Measurements from ENCODE around the gene S100Z. TPM values are rescaled to one million over a fixed set of nuclear protein-coding genes. Genes with fewer than 3 reads are reported as not detected.
"Not testable (repeated sequence)": the region's sequence is repeated elsewhere in the genome, so short reads cannot be mapped to it uniquely, and the experiment has no call there.

Gene S100Z
- total RNA-seq, 4 donors from 2014 or later = 0.36 to 1.7 (median 0.37) TPM; not detected in 1

DNA sequence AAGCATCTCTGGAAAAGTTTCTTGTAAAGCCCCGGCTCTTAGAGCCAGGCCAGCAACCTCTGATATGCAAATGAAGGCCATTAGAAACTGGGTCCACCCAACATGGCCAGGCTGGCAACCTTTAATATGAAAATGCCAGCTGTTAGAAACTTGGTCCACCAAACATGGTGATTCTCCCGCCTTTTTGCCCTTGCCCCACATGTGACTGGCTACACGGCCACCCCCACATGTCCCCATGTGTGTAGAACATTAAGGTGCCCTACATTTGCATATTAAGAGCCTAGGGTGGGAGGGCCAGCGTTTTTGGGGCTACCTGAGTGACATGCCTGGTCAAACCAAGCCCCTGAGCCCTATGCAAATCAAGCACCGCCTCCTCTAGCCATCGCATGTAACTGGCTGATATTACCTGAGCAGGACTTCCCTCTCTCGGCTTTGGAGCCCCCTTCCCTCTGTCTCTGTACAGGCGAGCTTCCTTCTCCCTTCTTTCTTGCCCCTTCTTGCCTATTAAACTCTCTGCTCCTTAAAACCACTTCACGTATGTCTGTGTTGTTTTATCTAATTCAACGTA lies 39.0 kb downstream of the S100Z start:
- DNase-seq (ENCODE audit: low spot score) (no peak), ATAC-seq (ENCODE audit: low FRiP score) (no peak)
- TF ChIP-seq, protein P1, sequence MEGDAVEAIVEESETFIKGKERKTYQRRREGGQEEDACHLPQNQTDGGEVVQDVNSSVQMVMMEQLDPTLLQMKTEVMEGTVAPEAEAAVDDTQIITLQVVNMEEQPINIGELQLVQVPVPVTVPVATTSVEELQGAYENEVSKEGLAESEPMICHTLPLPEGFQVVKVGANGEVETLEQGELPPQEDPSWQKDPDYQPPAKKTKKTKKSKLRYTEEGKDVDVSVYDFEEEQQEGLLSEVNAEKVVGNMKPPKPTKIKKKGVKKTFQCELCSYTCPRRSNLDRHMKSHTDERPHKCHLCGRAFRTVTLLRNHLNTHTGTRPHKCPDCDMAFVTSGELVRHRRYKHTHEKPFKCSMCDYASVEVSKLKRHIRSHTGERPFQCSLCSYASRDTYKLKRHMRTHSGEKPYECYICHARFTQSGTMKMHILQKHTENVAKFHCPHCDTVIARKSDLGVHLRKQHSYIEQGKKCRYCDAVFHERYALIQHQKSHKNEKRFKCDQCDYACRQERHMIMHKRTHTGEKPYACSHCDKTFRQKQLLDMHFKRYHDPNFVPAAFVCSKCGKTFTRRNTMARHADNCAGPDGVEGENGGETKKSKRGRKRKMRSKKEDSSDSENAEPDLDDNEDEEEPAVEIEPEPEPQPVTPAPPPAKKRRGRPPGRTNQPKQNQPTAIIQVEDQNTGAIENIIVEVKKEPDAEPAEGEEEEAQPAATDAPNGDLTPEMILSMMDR (IDR thresholded peaks at IDR 0.05) = no peak

DNA sequence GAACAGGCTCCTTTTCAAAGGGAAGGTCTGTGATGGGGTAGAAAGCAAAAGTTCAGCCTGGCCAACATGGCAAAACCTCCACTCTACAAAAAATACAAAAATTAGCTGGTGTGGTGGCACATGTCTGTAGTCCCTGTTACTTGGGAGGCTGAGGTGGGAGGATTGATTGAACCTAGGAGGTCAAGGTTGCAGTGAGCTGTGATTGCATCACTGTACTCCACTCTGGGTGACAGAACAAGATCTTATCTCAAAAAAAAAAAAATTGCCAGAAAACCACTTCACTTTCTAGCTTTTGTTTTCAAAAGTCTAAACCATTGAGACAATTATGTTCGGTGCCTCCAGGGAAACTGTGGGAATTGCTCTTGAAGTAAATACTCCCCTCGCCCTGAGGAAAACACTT lies 43.5 kb downstream of the S100Z start:
- no peak for ATAC-seq (ENCODE audit: low FRiP score)
- TF ChIP-seq, protein P1 (IDR thresholded peaks at IDR 0.05) = no peak

DNA sequence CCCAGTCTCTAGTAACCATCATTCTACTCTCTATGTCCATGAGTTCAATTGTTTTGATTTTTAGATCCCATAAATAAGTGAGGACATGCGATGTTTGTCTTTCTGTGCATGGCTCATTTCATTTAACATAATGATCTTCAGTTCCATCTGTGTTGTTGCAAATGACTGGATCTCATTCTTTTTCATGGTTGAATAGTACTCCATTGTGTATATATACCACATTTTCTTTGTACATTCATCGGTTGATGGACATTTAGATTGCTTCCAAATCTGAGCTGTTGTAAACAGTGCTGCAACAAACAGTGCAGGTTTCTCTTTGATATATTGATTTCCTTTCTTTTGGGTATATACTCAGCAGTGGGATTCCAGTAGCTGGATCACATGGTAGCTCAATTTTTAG lies 46.4 kb downstream of the S100Z start:
- TF ChIP-seq, protein P1 (IDR thresholded peaks at IDR 0.05) = no peak
- ATAC-seq (ENCODE audit: low FRiP score) (no peak), DNase-seq (ENCODE audit: low spot score) (no peak)

More for the DNA sequence above, 43.5 kb downstream of the S100Z start:
- no peak for DNase-seq (ENCODE audit: low spot score)

DNA sequence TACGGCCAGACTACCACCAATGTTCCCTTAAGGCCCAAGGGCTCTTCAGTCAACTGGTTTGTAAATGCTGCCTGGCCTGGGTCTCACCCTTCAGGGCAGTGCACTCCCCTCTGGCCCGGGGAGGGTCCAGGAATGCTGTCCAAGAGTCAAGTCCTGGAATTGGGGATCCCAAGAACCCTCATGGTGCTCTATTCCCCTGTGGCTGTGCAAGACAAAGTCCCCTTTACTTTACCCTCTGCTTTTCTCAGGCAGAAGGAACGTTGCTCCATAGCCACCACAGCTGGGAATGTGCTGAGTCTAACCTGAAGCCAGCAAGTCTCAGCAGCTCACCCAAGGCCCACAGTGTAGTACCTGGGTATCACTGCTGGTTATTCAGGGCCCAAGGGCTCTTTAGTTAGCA lies 51.7 kb downstream of the S100Z start:
- TF ChIP-seq, protein P1 (IDR thresholded peaks at IDR 0.05) = no peak
- no peak for DNase-seq (ENCODE audit: low spot score)
- ATAC-seq (ENCODE audit: low FRiP score) = no peak

DNA sequence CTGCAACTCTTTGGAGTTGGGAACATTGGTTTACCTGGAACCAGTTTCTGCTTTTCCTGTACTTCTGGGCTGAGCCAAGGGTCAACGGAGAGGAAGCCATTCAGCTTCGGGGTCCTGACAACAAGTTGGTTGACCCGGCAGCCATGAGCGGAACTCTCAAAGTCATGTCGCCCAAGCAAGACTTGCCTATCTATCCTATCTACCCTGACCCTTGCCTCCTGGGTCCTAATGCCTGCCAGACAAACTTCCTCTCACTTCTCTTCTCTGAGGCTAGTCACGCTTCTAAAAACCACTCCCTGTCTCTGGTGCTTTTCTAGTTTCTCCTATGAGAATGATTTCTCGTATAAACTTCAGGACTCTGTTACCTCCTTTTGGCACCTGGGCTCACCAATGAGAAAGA lies 58.4 kb downstream of the S100Z start:
- no peak for ATAC-seq (ENCODE audit: low FRiP score)
- TF ChIP-seq, protein P1 (IDR thresholded peaks at IDR 0.05) = no peak
- no peak for DNase-seq (ENCODE audit: low spot score)

DNA sequence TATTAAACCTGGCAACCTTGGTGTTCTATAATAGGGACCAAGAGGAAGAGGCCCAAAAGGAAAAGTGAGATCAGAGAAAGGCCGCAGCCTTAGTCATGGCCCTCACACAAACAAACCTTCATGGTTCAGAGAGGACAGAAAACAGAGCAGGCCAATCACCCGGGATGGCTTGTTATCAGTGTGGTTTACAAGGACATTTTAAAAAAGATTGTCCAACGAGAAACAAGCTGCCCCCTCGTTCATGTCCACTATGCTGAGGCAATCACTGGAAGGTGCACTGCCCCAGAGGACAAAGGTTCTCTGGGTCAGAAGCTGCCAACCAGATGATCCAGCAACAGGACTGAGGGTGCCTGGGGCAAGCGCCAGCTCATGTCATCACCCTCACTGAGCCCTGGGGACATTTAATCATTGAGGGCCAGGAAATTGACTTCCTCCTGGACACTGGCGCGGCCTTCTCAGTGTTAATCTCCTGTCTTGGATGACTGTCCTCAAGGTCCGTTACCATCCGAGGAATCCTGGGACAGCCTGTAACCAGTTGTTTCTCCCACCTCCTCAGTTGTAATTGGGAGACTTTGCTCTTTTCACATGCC lies 60.6 kb downstream of the S100Z start:
- not testable (repeated sequence) for DNase-seq (ENCODE audit: low spot score); ATAC-seq (ENCODE audit: low FRiP score)

DNA sequence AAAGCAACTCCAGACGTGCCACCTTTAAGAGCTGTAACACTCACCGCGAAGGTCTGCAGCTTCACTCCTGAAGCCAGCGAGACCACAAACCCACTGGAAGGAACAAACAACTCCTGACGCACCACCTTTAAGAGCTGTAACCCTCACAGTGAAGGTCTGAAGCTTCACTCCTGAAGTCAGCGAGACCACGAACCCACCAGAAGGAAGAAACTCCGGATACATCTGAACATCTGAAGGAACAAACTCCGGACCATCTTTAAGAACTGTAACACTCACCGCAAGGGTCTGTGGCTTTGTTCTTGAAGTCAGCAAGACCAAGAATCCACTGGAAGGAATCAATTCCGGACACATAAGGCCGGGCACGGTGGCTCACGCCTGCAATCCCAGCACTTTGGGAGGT lies 64.9 kb downstream of the S100Z start:
- not testable (repeated sequence) for DNase-seq (ENCODE audit: low spot score); ATAC-seq (ENCODE audit: low FRiP score)

DNA sequence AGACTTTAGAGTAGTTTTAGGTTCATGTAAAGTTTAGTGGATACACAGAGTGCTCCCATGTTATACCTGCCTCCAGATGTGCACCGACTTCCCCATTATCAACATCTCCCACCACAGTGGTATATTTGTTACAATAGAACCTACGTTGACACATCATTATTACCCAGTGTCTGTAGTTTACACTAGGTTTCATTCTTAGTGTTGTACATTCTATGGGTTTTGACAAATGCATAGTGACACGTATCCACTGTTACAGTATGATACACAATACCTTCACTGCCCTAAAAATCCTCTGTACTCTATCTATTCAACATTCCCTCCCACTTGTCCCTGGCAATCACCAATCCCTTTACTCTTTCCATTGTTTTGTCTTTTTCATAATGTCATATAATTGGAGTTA lies 68.7 kb downstream of the S100Z start:
- DNase-seq (ENCODE audit: low spot score) (no peak), ATAC-seq (ENCODE audit: low FRiP score) (no peak)
- TF ChIP-seq, protein P1 (IDR thresholded peaks at IDR 0.05) = no peak
